Stomach (tissue), 9 donors: ENCODE measurements around the gene DLG2. TPM values are rescaled to one million over a fixed set of nuclear protein-coding genes. Genes with fewer than 3 reads are reported as not detected.

Source experiments
- DNase-seq, 2 donors: peaks; one replicate each; pipeline versions ENCODE4 v3.0.0 to v3.0.0-alpha.2; 2013 to 2019
- H3K27ac ChIP-seq, 5 donors: fragments of 200-600 bp in 4 of 5; sonication (generic) in 4 of 5; one replicate each; pipeline ENCODE4 v1.5.1; 2013 to 2019; ENCODE audit warnings: mild to moderate bottlenecking in 1 of 5, moderate library complexity in 1 of 5
- H3K27me3 ChIP-seq, 3 donors: fragments of 200-600 bp; sonication (generic); one replicate each; pipeline ENCODE4 v1.5.1; 2017 to 2019; ENCODE audit warnings: mixed run types in 1 of 3
- H3K36me3 ChIP-seq, 4 donors: fragments of 200-600 bp; sonication (generic); 1 replicate in 3 of 4; 2 replicates in 1 of 4; pipeline ENCODE4 v1.5.1; 2016 to 2019
- H3K4me1 ChIP-seq, 4 donors: fragments of 200-600 bp; sonication (generic); one replicate each; pipeline ENCODE4 v1.5.1; 2016 to 2019
- H3K4me3 ChIP-seq, 4 donors: fragments of 200-600 bp; sonication (generic) in 3 of 4; one replicate each; pipeline ENCODE4 v1.5.1; 2016 to 2019; ENCODE audit warnings: mild to moderate bottlenecking in 1 of 4
- H3K9me3 ChIP-seq, 4 donors: fragments of 200-600 bp; sonication (generic); one replicate each; pipeline ENCODE4 v1.5.1; 2016 to 2019
- CTCF ChIP-seq, 7 experiments: fragments of 450-650 bp in 4 of 7; fragments of 200-600 bp in 3 of 7; sonication (generic) in 3 of 7; IDR thresholded peaks; one replicate each; pipeline ENCODE4 v1.5.1; 2016 to 2019; ENCODE audit warnings: antibody characterized with exemption in 7 of 7, control low read depth in 2 of 7, mild to moderate bottlenecking in 1 of 7
- EP300 ChIP-seq: sonication (generic); formaldehyde crosslinking; IDR thresholded peaks from one replicate; pipeline ENCODE4 v1.6.1; 2017; ENCODE audit warnings: antibody characterized with exemption
- POLR2A ChIP-seq, 4 donors: fragments of 450-650 bp; IDR thresholded peaks; one replicate each; pipeline ENCODE4 v1.6.1; 2016; ENCODE audit warnings: antibody characterized with exemption in 4 of 4, control low read depth in 2 of 4, mild to moderate bottlenecking in 1 of 4, moderate library complexity in 1 of 4
- POLR2AphosphoS5 ChIP-seq, 3 donors: sonication (generic); formaldehyde crosslinking; IDR thresholded peaks; one replicate each; pipeline ENCODE4 v1.6.1; 2016; ENCODE audit warnings: antibody characterized with exemption in 3 of 3
- WGBS, 5 donors: extraction: QIAGEN DNeasy Blood & Tissue Kit in 3 of 5; methylation state at CpG; one replicate each; pipeline versions ENCODE4 v1.1.5 to v1.1.7; 2013 to 2018; 5-methylcytosine and 5-hydroxymethylcytosine counted together
- intact Hi-C: fragments of 100-400 bp; cut with DNase I; formaldehyde crosslinking; loops from one replicate; pipeline ENCODE4 v1.15.1; 2023; ENCODE audit warnings: low total_unique reads
- polyA plus RNA-seq, 3 donors: library from polyadenylated mRNA; stranded (reverse); fragments of 200-250 nt; gene quantifications; one replicate each; pipeline ENCODE4 v1.2.3, GENCODE V29; 2013
- total RNA-seq, 5 donors: library from RNA; depleted of rRNA; stranded (reverse); fragments of >200 nt; gene quantifications; one replicate each; pipeline versions ENCODE4 v1.1.0 to v1.2.3, GENCODE V29; 2014 to 2016
- donor health status: healthy with polysubstance abuse.
- donor health status: Bipolar disorder and iron deficiency.
- donor health status: healthy.

Gene DLG2
- total and polyA plus RNA-seq, 8 donors = 1.3 to 19.1 (median 3.5) TPM

GRCh38 chr11:83948200-83948599, 1678.9 kb downstream of the DLG2 start:
- H3K9me3 ChIP-seq = no peaks in the 10 kb centered on the region
- intact Hi-C loops = no loop called here
- H3K27me3 ChIP-seq = no peaks in the 10 kb centered on the region
- peaks cover 0 to 6% (median 0%) of the 10 kb centered on the region in 4 donors for H3K4me1 ChIP-seq
- no peak for DNase-seq
- H3K27ac ChIP-seq = no peak overlapping the region
- no peaks in the 10 kb centered on the region for H3K36me3 ChIP-seq
- TF ChIP-seq EP300 (no peak), CTCF (IDR thresholded peaks at IDR 0.05) (no peak)
- H3K4me3 ChIP-seq = no peak overlapping the region

- intact Hi-C loops = no loop called here
- Histone ChIP-seq H3K9me3 (no peaks in the 10 kb centered on the region), H3K27ac (no peak overlapping the region), H3K4me3 (no peak overlapping the region), H3K27me3 (no peaks in the 10 kb centered on the region), H3K36me3 (no peaks in the 10 kb centered on the region), H3K4me1 (no peaks in the 10 kb centered on the region)
- no peak for DNase-seq
- TF ChIP-seq POLR2A (IDR thresholded peaks at IDR 0.05) (no peak), EP300 (no peak), POLR2AphosphoS5 (IDR thresholded peaks at IDR 0.05) (no peak), CTCF (IDR thresholded peaks at IDR 0.05) (no peak)
- WGBS, 5 donors = 92 to 98% (median 95%) methylated on average over 7 of the region's 7 CpGs
Observed at GRCh38 chr11:83945976-83946375, 1681.2 kb downstream of the DLG2 start.

GRCh38 chr11:83941050-83941449, 1686.1 kb downstream of the DLG2 start:
- WGBS, 5 donors = 89 to 96% (median 89%) methylated on average over 1 of the region's 1 CpG
- no peaks in the 10 kb centered on the region for H3K4me1 ChIP-seq
- H3K9me3 ChIP-seq = no peaks in the 10 kb centered on the region
- intact Hi-C loops = no loop called here
- H3K27ac ChIP-seq = no peak overlapping the region
- no peaks in the 10 kb centered on the region for H3K36me3 ChIP-seq
- H3K4me3 ChIP-seq = no peak overlapping the region
- no peak for TF ChIP-seq CTCF (IDR thresholded peaks at IDR 0.05)
- no peak for TF ChIP-seq POLR2AphosphoS5 (IDR thresholded peaks at IDR 0.05)
- TF ChIP-seq POLR2A (IDR thresholded peaks at IDR 0.05) = no peak
- no peak for TF ChIP-seq EP300
- no peak for DNase-seq
- H3K27me3 ChIP-seq = no peaks in the 10 kb centered on the region

- 13 to 35% (median 17%) methylated on average over 1 of the region's 1 CpG for WGBS, 5 donors
- no peaks in the 10 kb centered on the region for H3K36me3 ChIP-seq
- H3K27ac ChIP-seq = no peak overlapping the region
- H3K9me3 ChIP-seq = no peaks in the 10 kb centered on the region
- no peaks in the 10 kb centered on the region for H3K4me1 ChIP-seq
- DNase-seq = no peak
- intact Hi-C loops = no loop called here
- H3K4me3 ChIP-seq = no peak overlapping the region
- TF ChIP-seq POLR2A (IDR thresholded peaks at IDR 0.05) (no peak), POLR2AphosphoS5 (IDR thresholded peaks at IDR 0.05) (no peak), CTCF (IDR thresholded peaks at IDR 0.05) (no peak), EP300 (no peak)
- no peaks in the 10 kb centered on the region for H3K27me3 ChIP-seq
Observed at GRCh38 chr11:83938148-83938547, 1689.0 kb downstream of the DLG2 start.
